GM18519 (cell line): ENCODE data around the gene SERINC2.
"Not testable (repeated sequence)": the region's sequence is repeated elsewhere in the genome, so short reads cannot be mapped to it uniquely, and the experiment has no call there.

Experiments used
- ATAC-seq: cut with Tn5 transposase; IDR thresholded peaks from one replicate; pipeline ENCODE4 v1.9.1; 2021; ENCODE audit warnings: mild to moderate bottlenecking, moderate library complexity; ENCODE audit not compliant: unreplicated experiment, low FRiP score

SERINC2 gene

GRCh38 chr1:31431351-31432257, 18.6 kb downstream of the SERINC2 start:
- not testable (repeated sequence) for ATAC-seq

GRCh38 chr1:31432592-31433395, 19.8 kb downstream of the SERINC2 start:
- no peak for ATAC-seq

GRCh38 chr1:31433396-31433930, 20.4 kb downstream of the SERINC2 start:
- no peak for ATAC-seq

GRCh38 chr1:31434101-31434871, 21.3 kb downstream of the SERINC2 start:
- no peak for ATAC-seq

- ATAC-seq, result no peak
These were observed 22.0 kb downstream of the SERINC2 start for GRCh38 chr1:31434979-31435378.

GRCh38 chr1:31435471-31436409, 22.7 kb downstream of the SERINC2 start:
- ATAC-seq, result no peak

GRCh38 chr1:31436596-31437432, 23.8 kb downstream of the SERINC2 start:
- ATAC-seq, result no peak

- ATAC-seq, result no peak
These were observed 24.5 kb downstream of the SERINC2 start for GRCh38 chr1:31437433-31438037.

- no peak for ATAC-seq
These were observed 26.3 kb downstream of the SERINC2 start for GRCh38 chr1:31439276-31439675.

- ATAC-seq, result no peak
These were observed 28.1 kb downstream of the SERINC2 start for GRCh38 chr1:31441073-31441472.

GRCh38 chr1:31441558-31441957, 28.5 kb downstream of the SERINC2 start:
- no peak for ATAC-seq

- no peak for ATAC-seq
These were observed 29.1 kb downstream of the SERINC2 start for GRCh38 chr1:31441970-31442647.

- ATAC-seq, result no peak
These were observed 29.6 kb downstream of the SERINC2 start for GRCh38 chr1:31442648-31442994.

- no peak for ATAC-seq
These were observed 30.7 kb downstream of the SERINC2 start for GRCh38 chr1:31443673-31444072.

GRCh38 chr1:31444725-31445448, 31.9 kb downstream of the SERINC2 start:
- ATAC-seq, result no peak

GRCh38 chr1:31445951-31446350, 32.9 kb downstream of the SERINC2 start:
- ATAC-seq, result no peak

- no peak for ATAC-seq
These were observed 34.2 kb downstream of the SERINC2 start for GRCh38 chr1:31447210-31447609.
